OCI-LY3 (cell line): ENCODE data around the gene FCRL5.

ENCODE experiments used
- H2AFZ ChIP-seq: fragments of 200-600, 300-600 bp; shearing (Covaris generic); 2 replicates; pipeline ENCODE4 v1.6.0; 2014; ENCODE audit warnings: antibody characterized with exemption, low read depth, low read length
- H3K27ac ChIP-seq: fragments of 200-600, 300-600 bp; sonication (generic); 2 replicates; pipeline ENCODE4 v1.5.1; 2014; ENCODE audit warnings: mild to moderate bottlenecking, low read length, moderate library complexity, mixed read lengths
- H3K27me3 ChIP-seq: fragments of 200-600, 300-600 bp; sonication (generic); 2 replicates; pipeline ENCODE4 v1.6.1; 2014; ENCODE audit warnings: low read depth, low read length, mixed read lengths
- H3K36me3 ChIP-seq: fragments of 200-600, 300-600 bp; sonication (generic); replicated peaks from 2 replicates; pipeline ENCODE3; 2014; ENCODE audit warnings: low read depth, low read length, mixed read lengths
- H3K4me1 ChIP-seq: fragments of 300-600, 200-600 bp; sonication (generic); 2 replicates; pipeline ENCODE4 v1.6.1; 2014; ENCODE audit warnings: low read length, mixed read lengths
- H3K4me2 ChIP-seq: fragments of 200-600, 300-600 bp; sonication (generic); 2 replicates; pipeline ENCODE4 v1.6.1; 2014; ENCODE audit warnings: low read length, mixed read lengths
- H3K4me3 ChIP-seq: fragments of 300-600, 200-600 bp; sonication (generic); 2 replicates; pipeline ENCODE4 v1.5.1; 2014; ENCODE audit warnings: antibody characterized with exemption, mild to moderate bottlenecking, low read length, moderate library complexity
- H3K79me2 ChIP-seq: fragments of 300-600, 200-600 bp; shearing (Covaris generic); 2 replicates; pipeline ENCODE4 v1.6.1; 2014; ENCODE audit warnings: mild to moderate bottlenecking, low read length, mixed read lengths
- H3K9ac ChIP-seq: fragments of 300-600, 200-600 bp; shearing (Covaris generic); 2 replicates; pipeline ENCODE4 v1.6.0; 2014; ENCODE audit warnings: mild to moderate bottlenecking, low read length, moderate library complexity
- H3K9me3 ChIP-seq: fragments of 200-600, 300-600 bp; shearing (Covaris generic); 2 replicates; pipeline ENCODE4 v1.6.1; 2014; ENCODE audit warnings: low read length, mixed read lengths; ENCODE audit not compliant: insufficient read depth
- H4K20me1 ChIP-seq: fragments of 200-600, 300-600 bp; sonication (generic); 2 replicates; pipeline ENCODE4 v1.6.1; 2016; ENCODE audit warnings: low read length, mixed read lengths; ENCODE audit not compliant: insufficient read depth
- EZH2phosphoT487 ChIP-seq: fragments of 200-600 bp; shearing (Covaris generic); IDR thresholded peaks from 2 replicates; pipeline ENCODE4 v1.6.1; 2018; ENCODE audit warnings: antibody characterized with exemption, mixed run types, low read depth
- TF ChIP-seq, protein P1 (sequence below): fragments of 200-600, 300-600 bp; sonication (generic); IDR thresholded peaks from 2 replicates; pipeline ENCODE4 v1.5.1; 2014; ENCODE audit warnings: antibody characterized with exemption, low read length, low read depth

Gene FCRL5

DNA sequence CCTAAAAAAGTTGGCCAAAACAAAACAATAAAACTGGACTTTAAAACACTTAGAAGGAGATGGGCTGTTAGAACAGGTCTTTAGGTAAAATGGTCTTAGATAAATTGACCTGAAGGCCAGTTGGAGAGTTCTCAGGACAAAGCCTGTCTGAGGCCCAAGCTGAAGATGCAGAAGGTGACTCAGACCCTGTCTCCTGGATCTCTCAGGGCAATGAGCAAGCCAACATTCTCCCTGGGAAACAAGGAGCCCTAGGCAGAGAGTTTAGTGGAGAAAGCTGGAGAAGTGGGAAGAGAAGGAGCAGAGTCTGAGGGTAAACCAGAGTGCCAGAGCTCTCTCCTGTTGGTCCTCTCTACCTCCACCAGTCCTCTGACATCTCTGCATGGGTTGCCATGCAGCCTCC, 70.1 kb downstream of the FCRL5 start:
- no peak overlapping the region for H3K9ac ChIP-seq
- H3K9me3 ChIP-seq, result no peaks in the 10 kb centered on the region
- H3K4me3 ChIP-seq, result no peak overlapping the region
- no peak overlapping the region for H3K4me2 ChIP-seq
- no peaks in the 10 kb centered on the region for H3K79me2 ChIP-seq
- H3K36me3 ChIP-seq, result no peaks in the 10 kb centered on the region
- no peak overlapping the region for H2AFZ ChIP-seq
- H4K20me1 ChIP-seq, result no peaks in the 10 kb centered on the region
- TF ChIP-seq, protein P1, sequence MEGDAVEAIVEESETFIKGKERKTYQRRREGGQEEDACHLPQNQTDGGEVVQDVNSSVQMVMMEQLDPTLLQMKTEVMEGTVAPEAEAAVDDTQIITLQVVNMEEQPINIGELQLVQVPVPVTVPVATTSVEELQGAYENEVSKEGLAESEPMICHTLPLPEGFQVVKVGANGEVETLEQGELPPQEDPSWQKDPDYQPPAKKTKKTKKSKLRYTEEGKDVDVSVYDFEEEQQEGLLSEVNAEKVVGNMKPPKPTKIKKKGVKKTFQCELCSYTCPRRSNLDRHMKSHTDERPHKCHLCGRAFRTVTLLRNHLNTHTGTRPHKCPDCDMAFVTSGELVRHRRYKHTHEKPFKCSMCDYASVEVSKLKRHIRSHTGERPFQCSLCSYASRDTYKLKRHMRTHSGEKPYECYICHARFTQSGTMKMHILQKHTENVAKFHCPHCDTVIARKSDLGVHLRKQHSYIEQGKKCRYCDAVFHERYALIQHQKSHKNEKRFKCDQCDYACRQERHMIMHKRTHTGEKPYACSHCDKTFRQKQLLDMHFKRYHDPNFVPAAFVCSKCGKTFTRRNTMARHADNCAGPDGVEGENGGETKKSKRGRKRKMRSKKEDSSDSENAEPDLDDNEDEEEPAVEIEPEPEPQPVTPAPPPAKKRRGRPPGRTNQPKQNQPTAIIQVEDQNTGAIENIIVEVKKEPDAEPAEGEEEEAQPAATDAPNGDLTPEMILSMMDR, result no peak
- TF ChIP-seq EZH2phosphoT487, result no peak
- H3K27me3 ChIP-seq, result peaks cover 2% of the 10 kb centered on the region; the same call in 1 of the 2 replicates
- no peak overlapping the region for H3K27ac ChIP-seq
- no peaks in the 10 kb centered on the region for H3K4me1 ChIP-seq

GRCh38 chr1:157478030-157478429, 74.3 kb downstream of the FCRL5 start:
- H4K20me1 ChIP-seq, result no peaks in the 10 kb centered on the region
- H3K79me2 ChIP-seq, result no peaks in the 10 kb centered on the region
- H3K4me3 ChIP-seq, result no peak overlapping the region
- H3K36me3 ChIP-seq, result no peaks in the 10 kb centered on the region
- H3K27me3 ChIP-seq, result peaks cover 2% of the 10 kb centered on the region; the same call in 1 of the 2 replicates
- H3K27ac ChIP-seq, result no peak overlapping the region
- H3K4me1 ChIP-seq, result no peaks in the 10 kb centered on the region
- H2AFZ ChIP-seq, result no peak overlapping the region
- TF ChIP-seq, protein P1, result no peak
- TF ChIP-seq EZH2phosphoT487, result no peak
- H3K9me3 ChIP-seq, result no peaks in the 10 kb centered on the region
- no peak overlapping the region for H3K4me2 ChIP-seq
- no peak overlapping the region for H3K9ac ChIP-seq

GRCh38 chr1:157477419-157477818, 74.9 kb downstream of the FCRL5 start:
- no peaks in the 10 kb centered on the region for H3K79me2 ChIP-seq
- H3K36me3 ChIP-seq, result no peaks in the 10 kb centered on the region
- H4K20me1 ChIP-seq, result no peaks in the 10 kb centered on the region
- H3K9me3 ChIP-seq, result no peaks in the 10 kb centered on the region
- no peak overlapping the region for H2AFZ ChIP-seq
- no peak overlapping the region for H3K4me2 ChIP-seq
- no peak overlapping the region for H3K9ac ChIP-seq
- no peak overlapping the region for H3K27ac ChIP-seq
- no peak overlapping the region for H3K4me3 ChIP-seq
- peaks cover 4% of the 10 kb centered on the region for H3K27me3 ChIP-seq
- no peaks in the 10 kb centered on the region for H3K4me1 ChIP-seq
- no peak for TF ChIP-seq EZH2phosphoT487
- TF ChIP-seq, protein P1, result no peak

GRCh38 chr1:157472959-157473358, 79.4 kb downstream of the FCRL5 start:
- no peaks in the 10 kb centered on the region for H3K9me3 ChIP-seq
- H2AFZ ChIP-seq, result no peak overlapping the region
- no peaks in the 10 kb centered on the region for H3K79me2 ChIP-seq
- H3K4me3 ChIP-seq, result no peak overlapping the region
- no peaks in the 10 kb centered on the region for H3K36me3 ChIP-seq
- no peak overlapping the region for H3K4me2 ChIP-seq
- TF ChIP-seq, protein P1, result no peak
- no peak for TF ChIP-seq EZH2phosphoT487
- H3K27me3 ChIP-seq, result peaks cover 5% of the 10 kb centered on the region
- H3K9ac ChIP-seq, result no peak overlapping the region
- no peaks in the 10 kb centered on the region for H3K4me1 ChIP-seq
- no peak overlapping the region for H3K27ac ChIP-seq
- no peaks in the 10 kb centered on the region for H4K20me1 ChIP-seq
